NOMO-1 treated with dmso at 0.1 percent for 144 hours (cell line): ENCODE results near the gene DLG2.
"Not testable (repeated sequence)": the region's sequence is repeated elsewhere in the genome, so short reads cannot be mapped to it uniquely, and the experiment has no call there.

Experiments used
- DNase-seq: peaks from one replicate; lab custom pipeline; 2025; ENCODE audit not compliant: unreplicated experiment; lab: John Stamatoyannopoulos, UW

The DLG2 gene

DNA sequence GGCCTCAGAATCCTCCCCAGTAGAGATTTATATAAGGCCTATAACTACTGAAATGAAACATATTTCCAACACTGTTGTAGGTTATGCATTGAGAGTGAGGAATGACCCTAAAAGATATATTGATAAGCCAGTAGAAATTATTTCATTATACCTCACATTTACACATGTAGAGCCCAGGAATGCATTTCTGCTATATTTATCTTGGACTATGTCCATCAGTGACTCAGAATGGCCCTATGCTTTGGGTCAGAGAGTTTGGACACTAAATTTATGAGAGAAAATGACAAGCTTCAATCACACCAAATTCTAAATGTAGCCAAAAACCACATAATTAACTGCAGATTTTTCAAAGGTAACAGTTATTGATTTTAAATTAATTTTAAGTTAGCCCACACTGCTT, 761.9 kb downstream of the DLG2 start:
- DNase-seq = no peak

DNA sequence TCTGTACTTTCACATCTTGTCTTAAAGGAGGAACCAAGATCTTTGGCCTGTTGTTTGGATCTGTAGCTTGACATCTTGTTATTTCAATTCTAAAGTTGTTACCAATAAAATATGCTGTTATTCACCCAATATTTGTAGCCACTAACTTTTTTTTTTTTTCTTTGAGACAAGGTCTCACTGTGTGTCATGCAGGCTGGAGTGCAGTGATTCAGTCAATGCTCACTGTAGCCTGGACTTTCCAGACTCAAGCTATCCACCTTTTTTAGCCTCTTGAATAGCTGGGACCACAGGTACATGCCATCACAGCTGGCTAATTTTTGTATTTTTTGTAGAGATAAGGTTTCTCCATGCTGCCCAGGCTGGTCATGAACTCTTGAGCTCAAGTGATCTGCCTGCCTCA, 769.4 kb downstream of the DLG2 start:
- DNase-seq = no peak

DNA sequence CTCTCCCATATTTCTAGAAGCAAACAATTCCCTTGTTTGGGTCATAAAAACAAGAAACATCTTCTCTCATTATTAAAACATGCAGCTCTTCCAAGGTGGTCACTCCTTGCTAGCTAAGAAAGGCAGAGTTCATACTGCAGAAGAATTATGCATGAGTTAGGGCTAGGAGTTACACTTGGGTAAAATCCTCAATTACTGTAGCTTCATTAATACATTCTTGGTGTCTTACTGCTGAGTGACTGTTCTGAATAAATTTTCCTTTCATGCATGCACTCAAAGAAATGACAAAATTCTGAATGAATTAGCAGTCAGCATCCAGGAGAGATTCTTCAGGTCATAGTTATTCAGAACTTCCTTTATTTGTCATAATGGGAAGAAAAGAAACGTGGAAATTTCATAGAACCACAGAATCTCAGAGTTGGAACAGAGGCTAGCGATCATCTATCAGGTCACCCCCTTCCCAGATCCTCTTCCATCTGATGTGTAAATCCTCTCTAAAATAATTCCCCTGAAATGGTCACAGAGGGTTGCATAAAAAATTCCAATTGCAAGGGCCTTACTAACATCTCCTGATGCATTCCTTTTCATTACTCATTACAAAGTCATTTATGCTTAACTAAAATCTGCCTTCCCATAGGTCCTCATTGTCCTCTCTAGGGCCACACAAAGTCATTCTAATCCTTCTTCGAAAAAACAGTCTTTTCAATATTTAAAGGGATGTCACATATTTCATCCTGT, 771.5 kb downstream of the DLG2 start:
- DNase-seq = no peak

DNA sequence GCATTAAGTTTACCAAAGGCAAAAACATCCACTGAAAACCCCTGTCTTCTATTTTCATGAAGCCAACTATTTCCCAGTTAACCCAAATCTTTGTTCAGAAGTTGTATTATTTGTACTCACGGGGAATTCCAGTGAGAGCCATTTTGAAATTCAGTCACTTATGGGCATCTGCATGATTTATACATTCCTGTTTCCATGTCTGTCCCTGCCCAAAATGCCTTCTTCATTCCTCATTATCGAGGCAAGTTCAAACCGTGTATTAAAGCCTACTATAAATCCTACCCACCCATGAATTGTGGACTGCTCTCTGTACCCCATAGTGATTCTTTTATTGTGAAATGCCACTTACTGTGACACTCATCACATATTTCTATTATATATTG, 772.7 kb downstream of the DLG2 start:
- DNase-seq = no peak

DNA sequence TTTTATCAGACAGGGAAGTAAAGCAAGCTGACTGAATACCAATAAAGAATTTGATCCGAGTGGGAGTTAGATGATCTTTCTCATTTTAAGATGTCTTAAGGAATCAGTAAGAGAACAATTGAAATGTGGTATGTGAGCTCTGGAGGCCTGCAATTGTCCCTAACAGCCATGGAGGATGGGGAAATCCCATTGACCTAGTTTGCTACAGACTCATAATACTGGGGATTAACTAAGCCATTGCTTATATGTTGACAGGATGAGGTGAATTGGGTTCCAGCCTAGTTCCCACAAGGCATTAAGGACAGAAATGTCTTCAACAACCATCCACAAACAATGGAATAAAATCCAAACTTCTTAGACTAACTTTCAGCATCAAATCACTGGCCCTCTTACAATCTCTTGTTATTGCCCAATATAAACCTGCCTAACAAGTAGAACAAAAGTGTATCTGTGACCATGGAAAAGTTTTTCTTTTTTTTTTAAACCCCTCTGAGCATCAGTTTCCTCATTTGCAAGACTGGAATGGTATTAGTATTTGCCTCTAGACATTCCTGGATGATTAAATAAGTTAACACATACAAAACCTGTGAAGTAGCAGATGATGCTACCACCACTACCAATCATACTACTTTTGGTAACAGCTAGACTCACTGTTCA, 773.2 kb downstream of the DLG2 start:
- DNase-seq = no peak

DNA sequence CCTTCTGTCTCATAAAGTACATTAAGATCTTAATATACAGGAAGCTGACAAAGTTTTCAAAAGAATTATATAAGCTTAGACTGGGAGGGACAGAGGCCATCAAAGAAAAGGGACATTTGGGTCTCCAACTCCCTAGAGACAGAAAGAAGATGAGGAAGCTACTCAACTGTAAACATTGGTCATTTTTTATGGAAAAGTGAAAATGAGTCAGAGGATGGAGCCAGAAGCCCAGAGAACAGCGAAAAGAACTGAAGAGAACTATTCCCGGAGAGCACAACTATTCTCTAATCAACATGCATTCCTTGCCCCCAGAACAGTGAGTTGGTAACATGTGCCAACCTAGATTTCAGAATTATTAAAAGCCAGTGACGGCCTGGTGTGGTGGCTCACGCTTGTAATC, 779.3 kb downstream of the DLG2 start:
- no peak for DNase-seq

DNA sequence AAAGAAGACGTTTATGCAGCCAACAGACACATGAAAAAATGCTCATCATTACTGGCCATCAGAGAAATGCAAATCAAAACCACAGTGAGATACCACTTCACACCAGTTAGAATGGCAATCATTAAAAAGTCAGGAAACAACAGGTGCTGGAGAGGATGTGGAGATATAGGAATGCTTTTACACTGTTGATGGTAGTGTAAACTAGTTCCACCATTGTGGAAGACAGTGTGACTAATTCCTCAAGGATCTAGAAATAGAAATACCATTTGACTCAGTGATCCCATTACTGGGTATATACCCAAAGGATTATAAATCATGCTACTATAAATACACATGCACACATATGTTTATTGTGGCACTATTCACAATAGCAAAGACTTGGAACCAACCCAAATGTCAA, 786.9 kb downstream of the DLG2 start:
- DNase-seq = not testable (repeated sequence)

DNA sequence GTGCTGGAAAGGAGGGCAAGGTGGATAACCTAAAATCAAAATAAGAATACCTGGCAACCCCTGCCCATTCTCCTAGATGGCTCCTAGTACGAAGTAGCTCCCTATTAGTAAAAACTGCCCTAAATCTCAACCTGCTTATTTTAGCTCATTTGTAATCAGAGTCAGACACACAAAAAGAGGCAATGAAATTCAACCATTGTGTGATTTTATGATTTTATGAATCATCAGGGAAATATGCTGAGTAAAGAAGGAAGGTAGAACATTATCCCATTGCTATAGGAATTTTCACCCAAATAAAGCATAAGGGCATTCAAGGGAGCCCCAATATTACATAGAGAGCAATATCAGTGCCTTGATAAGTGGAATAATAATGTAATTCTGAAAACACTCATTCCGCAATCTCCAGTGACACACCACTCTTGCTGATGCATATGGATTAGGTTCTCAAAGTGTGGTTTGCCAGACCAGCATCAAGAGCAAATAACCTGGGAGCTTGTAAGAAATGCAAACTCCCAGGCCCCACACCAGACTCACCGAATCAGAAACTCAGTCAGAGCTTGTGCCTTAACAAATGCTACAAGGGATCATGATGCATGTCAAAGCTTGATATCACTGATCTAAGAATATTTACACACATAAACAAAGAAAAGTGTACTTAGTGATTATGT, 789.6 kb downstream of the DLG2 start:
- no peak for DNase-seq

DNA sequence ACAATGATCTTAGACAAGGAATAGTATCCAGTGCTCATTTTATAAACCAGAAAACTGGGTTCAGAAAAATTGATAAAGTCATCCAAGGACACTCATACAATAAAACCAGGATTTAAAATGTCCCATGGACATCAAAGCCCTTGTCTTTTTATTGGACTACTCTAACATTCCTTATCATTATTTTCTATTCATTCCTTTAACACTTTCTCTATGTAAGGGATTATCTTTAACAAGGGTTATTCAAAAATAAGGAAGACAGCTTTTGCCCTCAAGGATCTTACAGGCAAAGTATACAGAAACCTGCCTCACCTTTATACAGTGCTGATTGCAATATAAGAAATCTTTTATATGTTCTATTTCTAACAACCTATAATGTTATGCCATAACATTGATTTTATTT, 790.8 kb downstream of the DLG2 start:
- DNase-seq = no peak

DNA sequence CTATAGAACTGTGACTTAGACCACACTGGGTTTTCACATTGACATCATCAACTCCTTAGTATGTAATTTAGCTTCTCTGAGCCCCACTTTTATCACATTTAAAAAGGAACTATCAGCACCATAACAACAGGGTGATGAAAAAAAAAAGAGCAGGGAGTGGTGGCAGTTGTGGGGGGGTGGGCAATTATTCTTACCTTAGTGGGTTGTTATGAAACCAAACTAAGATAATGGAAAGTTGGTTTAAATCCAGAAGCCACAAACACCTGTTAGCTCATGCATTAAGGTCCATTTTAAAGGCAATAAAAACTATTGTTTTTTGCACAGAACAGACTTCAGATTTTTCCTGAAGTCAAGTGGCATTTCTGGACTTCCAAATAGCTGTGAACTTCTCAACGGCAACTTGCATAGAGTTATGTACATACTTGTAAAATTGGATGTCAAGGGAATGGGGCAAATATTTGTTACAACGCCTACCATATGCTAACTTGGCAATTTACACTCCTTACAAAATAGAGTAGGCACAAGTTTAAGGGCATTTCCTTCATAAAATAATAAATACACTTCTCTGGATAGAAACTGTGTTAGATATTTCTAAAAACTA, 793.6 kb downstream of the DLG2 start:
- no peak for DNase-seq

DNA sequence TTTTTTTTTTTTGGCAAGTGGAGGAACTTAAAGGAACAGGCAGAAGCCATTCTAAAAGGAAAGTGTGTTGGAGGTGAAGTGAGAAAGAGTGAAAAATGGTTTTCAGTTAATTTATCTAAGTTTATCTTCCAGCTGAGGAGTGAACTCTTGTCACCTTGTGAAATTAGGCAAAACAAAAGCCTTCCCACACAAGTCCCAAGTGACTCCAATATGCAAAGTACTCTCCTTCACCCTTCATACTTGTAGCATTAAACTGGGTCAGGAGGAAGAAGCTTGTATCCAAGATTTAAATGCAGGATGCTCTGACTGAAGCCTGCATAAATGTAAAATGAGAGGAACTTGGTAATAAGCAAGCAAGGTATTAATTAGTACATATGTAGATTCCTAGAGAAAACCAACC, 796.8 kb downstream of the DLG2 start:
- no peak for DNase-seq

DNA sequence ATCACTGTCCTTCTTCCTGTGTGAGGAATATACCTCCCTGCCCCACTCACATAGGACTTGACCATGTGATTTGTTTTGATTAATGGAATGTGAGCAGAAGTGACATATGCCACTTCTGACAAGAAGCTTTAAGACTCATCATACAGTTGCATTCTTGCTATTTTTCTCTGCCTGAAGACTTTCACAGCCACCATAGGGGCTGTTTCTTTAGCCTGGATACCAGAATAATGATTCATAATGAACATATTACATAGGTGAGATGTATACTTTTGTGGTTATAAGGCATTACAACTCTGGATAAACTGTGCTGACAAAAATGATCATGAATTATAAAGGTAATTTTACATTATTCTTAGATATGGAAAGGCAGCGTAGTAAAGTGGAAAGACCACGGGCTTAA, 798.0 kb downstream of the DLG2 start:
- no peak for DNase-seq

DNA sequence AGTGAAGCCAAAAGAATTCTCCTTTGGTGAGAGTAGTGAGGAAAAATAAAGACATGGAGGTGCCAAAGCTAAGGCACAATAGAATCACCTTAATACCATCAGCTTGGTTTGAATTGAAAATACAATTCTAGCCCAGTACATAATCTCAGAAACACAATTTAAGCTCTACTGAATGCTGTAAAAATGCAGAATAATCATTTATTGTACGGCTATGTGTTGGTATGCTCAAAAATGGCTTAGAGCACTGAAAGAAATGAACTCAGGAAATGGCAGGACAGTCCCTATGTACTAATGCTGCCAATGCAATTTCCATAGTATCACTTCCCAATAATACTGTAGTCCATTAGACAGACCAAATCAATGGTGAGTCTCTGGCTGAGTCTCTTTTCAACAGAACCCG, 798.5 kb downstream of the DLG2 start:
- DNase-seq = no peak

DNA sequence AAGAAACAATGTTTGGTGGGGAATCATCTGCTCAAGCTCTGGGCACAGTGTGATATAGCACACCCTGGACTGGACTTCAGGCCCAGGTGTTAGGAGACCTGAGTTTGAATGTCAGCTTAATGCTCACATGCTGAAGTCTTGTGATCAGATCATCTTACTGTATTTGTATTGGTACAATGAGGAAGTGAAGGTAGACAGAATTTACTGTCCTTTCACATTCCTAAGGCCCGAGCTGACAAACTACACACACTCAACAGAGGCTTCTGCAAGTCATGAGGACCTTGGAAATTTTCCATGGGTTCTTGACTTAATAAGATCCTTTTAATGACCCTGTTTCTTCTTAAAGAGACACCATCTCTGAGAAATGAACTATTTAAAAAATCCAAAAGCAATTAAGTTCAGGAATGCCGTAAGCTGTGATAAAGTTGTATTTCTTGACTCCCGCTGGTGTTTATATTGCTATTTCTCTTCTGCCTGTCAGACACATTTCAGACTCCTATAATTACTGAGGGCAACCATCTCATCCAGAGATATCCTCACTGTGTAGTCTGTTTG, 802.0 kb downstream of the DLG2 start:
- DNase-seq = no peak

DNA sequence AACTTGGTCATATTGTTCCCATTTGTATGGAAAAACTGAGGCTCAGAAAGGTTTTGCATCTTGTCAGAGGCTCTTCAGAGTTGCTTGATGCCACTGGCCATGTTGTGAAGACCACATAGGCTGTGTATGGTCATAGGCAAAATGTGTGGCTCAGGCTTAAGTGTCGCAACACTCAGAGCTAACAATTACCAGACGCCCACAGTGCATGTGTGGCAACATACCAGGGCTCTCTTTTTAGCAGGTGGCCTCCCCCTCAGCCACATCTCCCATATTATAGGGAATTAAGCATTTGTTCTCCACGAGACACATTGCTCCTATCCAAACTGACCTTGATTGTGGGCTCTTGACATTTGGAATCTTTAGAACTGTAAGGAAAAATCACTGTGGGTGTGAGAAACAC, 802.5 kb downstream of the DLG2 start:
- DNase-seq = no peak

DNA sequence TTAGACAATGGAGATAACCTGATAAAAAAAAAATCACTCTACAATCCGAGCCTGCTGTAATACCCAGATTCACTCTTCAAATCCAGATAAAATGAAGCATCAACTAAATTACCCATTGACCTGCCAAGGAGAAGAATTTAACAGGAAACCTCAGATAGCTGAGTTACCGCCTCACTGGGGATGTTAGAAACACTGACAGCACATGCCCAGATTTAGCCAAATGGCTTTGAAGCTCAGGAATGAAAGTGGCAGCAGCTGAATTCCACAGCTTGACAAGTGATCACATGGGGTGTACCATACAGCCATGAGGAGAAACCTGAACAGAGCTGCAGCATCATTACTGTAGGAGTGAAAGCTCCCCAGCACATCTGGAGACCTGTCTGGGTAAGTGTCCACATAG, 807.6 kb downstream of the DLG2 start:
- no peak for DNase-seq

DNA sequence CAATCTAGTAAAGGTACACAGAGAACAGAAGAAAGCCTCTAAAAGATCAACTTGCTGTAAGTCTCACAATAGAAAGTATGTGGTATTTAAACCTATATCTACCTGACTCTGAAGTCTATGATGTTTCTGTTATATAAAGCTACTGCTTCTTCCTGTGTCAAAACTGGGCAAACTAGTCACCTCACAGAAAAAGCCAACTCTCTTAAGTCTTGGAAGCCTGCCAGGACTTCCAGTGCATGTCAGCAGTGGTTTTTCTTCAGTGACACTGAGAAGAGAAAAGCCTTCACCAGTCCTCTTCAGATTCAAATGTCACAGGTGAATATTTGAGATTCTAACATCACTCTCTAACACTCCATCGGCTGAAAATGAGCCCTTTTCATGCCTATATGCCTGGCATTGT, 808.0 kb downstream of the DLG2 start:
- no peak for DNase-seq

DNA sequence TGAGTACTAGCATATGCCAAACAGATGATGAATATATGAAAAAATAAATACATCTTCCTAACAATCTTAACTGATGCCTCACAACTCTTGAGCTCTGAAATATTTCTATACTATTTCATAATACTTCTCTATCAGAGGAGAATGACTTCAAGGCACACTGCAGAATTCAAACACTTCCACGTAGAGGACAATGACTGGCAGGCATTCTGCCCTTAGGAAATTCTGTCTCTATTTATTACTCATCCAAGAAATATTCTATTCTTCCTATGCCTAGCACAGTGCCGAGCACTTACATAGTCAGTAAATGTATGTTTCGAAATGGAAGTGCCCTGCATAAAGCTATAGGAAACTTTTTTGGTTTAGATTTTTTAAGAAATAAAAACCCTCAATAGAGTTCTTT, 809.1 kb downstream of the DLG2 start:
- no peak for DNase-seq

DNA sequence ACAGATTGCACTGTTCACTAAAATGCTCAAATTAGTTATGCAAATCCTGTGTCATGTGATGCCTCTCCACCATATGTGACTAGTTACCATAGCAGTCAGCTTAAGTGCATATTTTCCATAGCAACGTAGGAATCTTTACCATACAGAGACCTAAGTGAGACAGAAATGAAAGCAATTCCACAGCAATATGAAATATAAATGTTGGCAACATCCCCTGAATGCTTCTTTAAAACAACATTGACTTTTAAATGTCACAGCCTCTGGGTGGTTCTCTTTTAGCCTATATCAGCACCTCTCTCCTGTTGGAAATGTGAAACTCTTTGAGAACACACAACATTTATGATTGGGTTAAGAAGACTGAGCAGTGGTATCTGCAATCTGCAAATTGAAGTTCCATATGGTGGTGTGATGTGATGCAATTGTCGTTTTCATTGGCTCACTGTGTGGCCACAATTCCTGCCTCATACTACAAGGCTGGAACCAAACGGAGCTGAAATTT, 814.6 kb downstream of the DLG2 start:
- DNase-seq = no peak

DNA sequence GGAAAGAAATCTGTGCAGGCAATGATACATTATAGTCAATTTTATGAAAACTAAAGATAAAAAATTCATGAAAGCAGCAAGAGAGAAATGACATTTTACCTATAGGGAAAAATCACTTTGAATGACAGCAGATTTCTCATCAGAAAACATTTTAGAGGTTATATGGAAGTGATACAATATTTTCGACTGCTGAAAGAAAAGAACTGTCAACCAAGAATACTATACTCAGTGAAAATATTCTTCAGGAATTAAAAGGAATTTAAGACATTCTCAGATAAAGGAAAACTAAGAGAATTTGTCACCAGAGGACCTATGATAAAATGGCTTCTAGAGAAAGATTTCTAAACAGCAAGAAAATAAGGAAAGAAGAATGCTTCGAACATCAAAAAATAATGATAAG, 820.8 kb downstream of the DLG2 start:
- no peak for DNase-seq

DNA sequence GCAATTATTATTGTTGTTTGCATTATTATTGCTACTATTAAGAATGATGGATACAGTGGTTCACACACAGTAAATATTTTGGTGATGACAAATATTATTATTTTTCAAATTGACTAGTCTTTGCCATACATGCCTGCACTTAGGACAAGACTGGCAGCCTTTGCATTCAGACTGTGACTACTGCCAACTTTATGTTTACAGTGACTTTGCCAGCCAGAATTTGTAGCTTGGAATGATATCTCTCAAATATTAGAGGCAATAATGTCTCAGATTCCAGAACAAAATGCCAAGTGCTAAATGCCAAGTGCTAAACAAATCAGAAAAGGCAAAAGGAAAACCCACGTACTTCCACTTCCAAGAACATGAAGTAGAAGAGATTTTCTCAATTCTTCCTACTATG, 823.1 kb downstream of the DLG2 start:
- DNase-seq = no peak
